ENCODE results near the gene MALRD1.

DNA sequence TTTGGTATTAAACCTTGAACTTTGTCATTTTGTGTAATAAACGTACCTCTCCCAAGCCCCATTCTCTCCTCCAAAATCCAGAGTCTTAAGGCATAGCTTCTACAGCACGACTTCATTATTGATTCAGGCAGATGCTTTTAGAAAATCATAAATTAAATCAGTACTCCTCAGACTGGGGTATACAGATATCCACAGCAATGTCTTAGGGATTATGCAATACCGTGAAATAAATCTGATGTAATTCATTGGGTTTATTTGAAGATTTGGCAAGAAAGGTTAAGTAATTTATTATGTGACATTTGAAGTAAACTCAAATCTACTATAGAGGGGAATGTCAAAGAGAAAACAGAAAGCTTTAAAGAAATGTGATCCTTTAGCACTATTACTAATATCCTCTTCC is 521.5 kb downstream of the MALRD1 start:
- TF ChIP-seq, protein P1, sequence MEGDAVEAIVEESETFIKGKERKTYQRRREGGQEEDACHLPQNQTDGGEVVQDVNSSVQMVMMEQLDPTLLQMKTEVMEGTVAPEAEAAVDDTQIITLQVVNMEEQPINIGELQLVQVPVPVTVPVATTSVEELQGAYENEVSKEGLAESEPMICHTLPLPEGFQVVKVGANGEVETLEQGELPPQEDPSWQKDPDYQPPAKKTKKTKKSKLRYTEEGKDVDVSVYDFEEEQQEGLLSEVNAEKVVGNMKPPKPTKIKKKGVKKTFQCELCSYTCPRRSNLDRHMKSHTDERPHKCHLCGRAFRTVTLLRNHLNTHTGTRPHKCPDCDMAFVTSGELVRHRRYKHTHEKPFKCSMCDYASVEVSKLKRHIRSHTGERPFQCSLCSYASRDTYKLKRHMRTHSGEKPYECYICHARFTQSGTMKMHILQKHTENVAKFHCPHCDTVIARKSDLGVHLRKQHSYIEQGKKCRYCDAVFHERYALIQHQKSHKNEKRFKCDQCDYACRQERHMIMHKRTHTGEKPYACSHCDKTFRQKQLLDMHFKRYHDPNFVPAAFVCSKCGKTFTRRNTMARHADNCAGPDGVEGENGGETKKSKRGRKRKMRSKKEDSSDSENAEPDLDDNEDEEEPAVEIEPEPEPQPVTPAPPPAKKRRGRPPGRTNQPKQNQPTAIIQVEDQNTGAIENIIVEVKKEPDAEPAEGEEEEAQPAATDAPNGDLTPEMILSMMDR (conservative IDR thresholded peaks at IDR 0.05; ENCODE audit: low read depth, low read length) = no peak
- no peak for TF ChIP-seq EZH2 (IDR thresholded peaks at IDR 0.05; ENCODE audit: borderline replicate concordance, low read depth, low read length, poor library complexity, severe bottlenecking)

Data from A673 (cell line).